OCI-LY7 (cell line): Measurements from ENCODE around the gene BCL2L11. TPM values are rescaled to one million over a fixed set of nuclear protein-coding genes. Genes with fewer than 3 reads are reported as not detected.

ENCODE experiments used
- BruUV-seq: library from RNA; stranded (reverse); fragments of 400-500 nt; replicated peaks from 2 replicates; lab custom pipeline; 2021; lab: Mats Ljungman, UMichigan
- CTCF ChIA-PET: fragments of 300-600 bp; sonication (Branson Sonifier 250); formaldehyde crosslinking; loops from one replicate; lab custom pipeline; 2022; ENCODE audit warnings: antibody characterized with exemption; ENCODE audit not compliant: unreplicated experiment; lab: Charles Lee
- POLR2A ChIA-PET: fragments of 300-600 bp; sonication (Branson Sonifier 250); formaldehyde crosslinking; loops from one replicate; lab custom pipeline; 2022; ENCODE audit warnings: antibody characterized with exemption; lab: Charles Lee
- DNase-seq: peaks from one replicate; pipeline ENCODE4 v3.0.0-alpha.2; 2015; ENCODE audit warnings: low spot score
- H2AFZ ChIP-seq: fragments of 200-600 bp; sonication (generic), shearing (Covaris generic); 2 replicates; pipeline ENCODE4 v1.6.1; 2014; ENCODE audit warnings: mild to moderate bottlenecking, antibody characterized with exemption, low read length, moderate library complexity
- H3K27ac ChIP-seq: fragments of 200-600 bp; sonication (generic); 2 replicates; pipeline ENCODE4 v1.5.1; 2014; ENCODE audit warnings: mixed run types, low read depth, mild to moderate bottlenecking, moderate library complexity, low read length, inconsistent platforms; ENCODE audit not compliant: poor library complexity, severe bottlenecking
- H3K36me3 ChIP-seq: fragments of 200-600 bp; sonication (generic); 2 replicates; pipeline ENCODE4 v1.6.1; 2014; ENCODE audit warnings: mild to moderate bottlenecking, antibody characterized with exemption, low read length, moderate library complexity, mixed read lengths; ENCODE audit not compliant: insufficient read depth
- H3K4me1 ChIP-seq: fragments of 200-600 bp; sonication (generic); 2 replicates; pipeline ENCODE4 v1.5.1; 2014; ENCODE audit warnings: mild to moderate bottlenecking, low read length; ENCODE audit not compliant: insufficient read depth, poor library complexity, severe bottlenecking
- H3K4me2 ChIP-seq: fragments of 200-600 bp; sonication (generic); 2 replicates; pipeline ENCODE4 v1.6.1; 2014; ENCODE audit warnings: mild to moderate bottlenecking, low read length
- H3K4me3 ChIP-seq: fragments of 200-600 bp; sonication (generic); 2 replicates; pipeline ENCODE4 v1.5.1; 2014; ENCODE audit warnings: mild to moderate bottlenecking, low read depth, low read length; ENCODE audit not compliant: poor library complexity, severe bottlenecking
- H3K79me2 ChIP-seq: fragments of 200-600 bp; sonication (generic); 2 replicates; pipeline ENCODE4 v1.6.1; 2016; ENCODE audit warnings: low read depth, mild to moderate bottlenecking, low read length, moderate library complexity, mixed read lengths; ENCODE audit not compliant: insufficient read depth
- H3K9me2 ChIP-seq: fragments of 200-600 bp; sonication (generic); 2 replicates; pipeline ENCODE4 v1.6.1; 2016; ENCODE audit warnings: mild to moderate bottlenecking, low read length, mixed read lengths; ENCODE audit not compliant: insufficient read depth
- H3K9me3 ChIP-seq: fragments of 200-600 bp; sonication (generic); 2 replicates; pipeline ENCODE4 v1.6.1; 2014; ENCODE audit warnings: mild to moderate bottlenecking, mixed run types, low read length, mixed read lengths
- H4K20me1 ChIP-seq: fragments of 200-600 bp; sonication (generic); 2 replicates; pipeline ENCODE4 v1.6.1; 2014; ENCODE audit warnings: mild to moderate bottlenecking, antibody characterized with exemption, low read length, moderate library complexity, mixed read lengths; ENCODE audit not compliant: insufficient read depth
- CTCF ChIP-seq: fragments of 200-600 bp; sonication (generic); conservative IDR thresholded peaks from 2 replicates; pipeline ENCODE4 v1.5.1; 2014; ENCODE audit warnings: mild to moderate bottlenecking, antibody characterized with exemption, low read length, moderate library complexity, mixed read lengths
- EZH2phosphoT487 ChIP-seq: fragments of 200-600 bp; sonication (generic); IDR thresholded peaks from 2 replicates; pipeline ENCODE4 v1.6.1; 2018; ENCODE audit warnings: low read depth, borderline replicate concordance, mild to moderate bottlenecking, mixed run types, antibody characterized with exemption, low read length, moderate library complexity, mixed read lengths
- intact Hi-C: fragments of 100-400 bp; cut with micrococcal nuclease; formaldehyde crosslinking; loops from one replicate; pipeline ENCODE4 v1.10.0; 2022; ENCODE audit not compliant: unreplicated experiment
- total RNA-seq, 2 experiments: library from RNA; depleted of rRNA in 1 of 2; stranded (reverse); fragments of >200 nt in 1 of 2; shearing (Covaris generic) in 1 of 2; gene quantifications; 2 replicates each; pipeline ENCODE4 v1.2.3, GENCODE V29; 2014 to 2022

Gene BCL2L11
- total RNA-seq, 2 experiments from 2014 or later, result 16.0 to 20.3 TPM

GRCh38 chr2:111196435-111196834 is 75.7 kb downstream of the BCL2L11 start:
- Histone ChIP-seq H4K20me1 (no peaks in the 10 kb centered on the region), H2AFZ (no peak overlapping the region), H3K4me3 (no peak overlapping the region), H3K4me1 (no peaks in the 10 kb centered on the region), H3K4me2 (no peak overlapping the region), H3K27ac (no peak overlapping the region), H3K79me2 (no peaks in the 10 kb centered on the region), H3K9me3 (no peaks in the 10 kb centered on the region), H3K9me2 (no peaks in the 10 kb centered on the region), H3K36me3 (no peaks in the 10 kb centered on the region)
- no TSS peak for BruUV-seq
- no peak for DNase-seq
- no peak for TF ChIP-seq CTCF
- TF ChIP-seq EZH2phosphoT487, result no peak
- CTCF ChIA-PET, result no interaction called here
- intact Hi-C loops, result no loop called here
- POLR2A ChIA-PET, result no interaction called here

DNA sequence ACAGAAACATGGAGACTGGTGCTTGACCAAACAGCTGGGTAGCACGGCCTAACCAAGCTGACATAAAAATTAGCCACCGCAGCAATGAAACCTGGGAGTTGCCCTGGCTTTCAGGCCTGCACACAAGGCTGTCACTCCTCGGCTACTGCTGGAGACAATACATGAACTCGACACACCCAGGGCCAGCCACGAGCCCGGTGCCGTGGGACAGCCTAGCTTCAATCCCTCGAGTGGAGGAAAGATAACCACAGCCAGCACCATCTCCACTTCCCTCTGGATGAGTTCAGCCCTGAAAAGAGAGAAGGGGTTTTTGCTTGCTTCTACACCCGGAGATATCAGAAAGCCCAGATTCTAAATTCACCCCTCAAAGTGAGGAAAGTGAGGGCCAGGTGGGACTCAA is 78.0 kb downstream of the BCL2L11 start:
- TF ChIP-seq EZH2phosphoT487 (no peak), CTCF (no peak)
- CTCF ChIA-PET, result interaction anchor here (0.9 kb wide), 1 partner anchor 13 kb away, joined by 3 read pairs; no protein-coding TSS in a partner anchor
- no peak overlapping the region for H3K4me3 ChIP-seq

GRCh38 chr2:111199840-111200239 is 79.1 kb downstream of the BCL2L11 start:
- no peak for TF ChIP-seq EZH2phosphoT487
- no peak for TF ChIP-seq CTCF
- Histone ChIP-seq H3K9me2 (no peaks in the 10 kb centered on the region), H3K27ac (no peak overlapping the region), H3K4me3 (no peak overlapping the region), H4K20me1 (no peaks in the 10 kb centered on the region), H2AFZ (no peak overlapping the region), H3K79me2 (no peaks in the 10 kb centered on the region), H3K9me3 (no peaks in the 10 kb centered on the region), H3K36me3 (no peaks in the 10 kb centered on the region), H3K4me2 (no peak overlapping the region), H3K4me1 (no peaks in the 10 kb centered on the region)
- DNase-seq, result no peak
- intact Hi-C loops, result loop anchor here (5.0 kb wide), 1 partner anchor 33 kb away; no protein-coding TSS in a partner anchor
- no TSS peak for BruUV-seq
- POLR2A ChIA-PET, result no interaction called here
- CTCF ChIA-PET, result no interaction called here

More for the DNA sequence above, 78.0 kb downstream of the BCL2L11 start:
- Histone ChIP-seq H4K20me1 (no peaks in the 10 kb centered on the region), H3K79me2 (no peaks in the 10 kb centered on the region), H3K4me2 (no peak overlapping the region), H3K4me1 (no peaks in the 10 kb centered on the region), H3K9me2 (no peaks in the 10 kb centered on the region), H3K9me3 (no peaks in the 10 kb centered on the region), H2AFZ (no peak overlapping the region), H3K27ac (no peak overlapping the region), H3K36me3 (no peaks in the 10 kb centered on the region)
- BruUV-seq, result no TSS peak
- no peak for DNase-seq
- intact Hi-C loops, result no loop called here
- POLR2A ChIA-PET, result no interaction called here
